ENCODE results near the gene CEACAM19. TPM values are rescaled to one million over a fixed set of nuclear protein-coding genes. Genes with fewer than 3 reads are reported as not detected.

The CEACAM19 gene
- total and polyA plus RNA-seq, 10 of the 15 experiments (the other 5 are each of a cell fraction or from before 2014, with no cell fraction given), result 0.13 to 0.31 (median 0.17) TPM; not detected in 4

DNA sequence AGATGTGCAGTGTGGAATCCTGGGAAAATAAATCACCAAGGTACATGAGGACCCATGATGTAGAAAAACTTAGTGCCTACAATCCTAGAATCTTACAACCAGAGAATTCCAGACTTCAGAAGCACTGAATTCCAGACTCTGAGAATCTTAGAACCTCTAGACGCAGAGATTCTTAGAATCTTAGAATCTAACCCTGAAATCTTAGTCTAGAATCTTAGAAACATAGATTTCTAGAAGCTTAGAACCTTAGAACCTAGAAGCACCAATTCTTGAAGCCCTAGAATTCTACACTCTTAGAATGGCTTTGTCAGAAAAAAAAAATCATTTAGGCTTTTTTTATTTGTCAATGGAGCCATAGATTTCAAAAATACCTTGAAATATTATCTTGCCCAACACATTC, 33.7 kb downstream of the CEACAM19 start:
- Histone ChIP-seq H3K9me3 (replicated peaks; ENCODE audit: control insufficient read depth, insufficient read depth, low read length) (no peaks in the 10 kb centered on the region), H3K9ac (ENCODE audit: control insufficient read depth, insufficient read depth, low read length) (no peak overlapping the region), H3K4me2 (ENCODE audit: control insufficient read depth, insufficient read depth) (no peak overlapping the region), H3K27me3 (replicated peaks in 1 of 2; ENCODE audit: control insufficient read depth in 2 of 2, insufficient read depth in 2 of 2, low read length in 1 of 2) (no peaks in the 10 kb centered on the region), H3K79me2 (ENCODE audit: control insufficient read depth, insufficient read depth, low read length) (no peaks in the 10 kb centered on the region), H4K20me1 (ENCODE audit: control insufficient read depth, insufficient read depth) (no peaks in the 10 kb centered on the region), H3K4me1 (ENCODE audit: control insufficient read depth, insufficient read depth, low read length) (no peaks in the 10 kb centered on the region; the same call in 1 of the 2 replicates), H2AFZ (ENCODE audit: control insufficient read depth, low read depth, low read length) (no peak overlapping the region), H3K36me3 (ENCODE audit: control insufficient read depth in 2 of 2, insufficient read depth in 2 of 2, low read length in 1 of 2) (no peaks in the 10 kb centered on the region), H3K4me3 (no peak overlapping the region), H3K27ac (ENCODE audit: control insufficient read depth, insufficient read depth) (no peak overlapping the region)
- ChIA-PET RAD21 (ENCODE audit: unreplicated experiment) (no interaction called here), POLR2A (no interaction called here), CTCF (no interaction called here), SMC1A (ENCODE audit: uncharacterized antibody, unreplicated experiment) (no interaction called here)
- 59% methylated on average over 1 of the region's 1 CpG for WGBS (ENCODE audit: insufficient coverage, insufficient replicate concordance, low lambda C conversion rate, missing lambda C conversion rate)
- no TSS peak for BruUV-seq (replicated peaks)
- in situ Hi-C loops (cut with MboI) (no loop called here), intact Hi-C loops (cut with micrococcal nuclease; ENCODE audit: unreplicated experiment) (no loop called here)
- ATAC-seq, result no peak
- no peak for FAIRE-seq
- no peak for DNase-seq (ENCODE audit: low read depth, low spot score)
- no peak for TF ChIP-seq SKIL (IDR thresholded peaks at IDR 0.05; ENCODE audit: low read depth, poor library complexity, severe bottlenecking)
- TF ChIP-seq GATAD2B (conservative IDR thresholded peaks at IDR 0.05; ENCODE audit: low read depth), result no peak
- TF ChIP-seq ATF3 (IDR thresholded peaks at IDR 0.05; ENCODE audit: borderline replicate concordance, extremely low read depth, low read depth, low read length), result no peak
- TF ChIP-seq MXI1 (IDR thresholded peaks at IDR 0.05; ENCODE audit: low read depth, low read length), result no peak
- TF ChIP-seq, protein P1, sequence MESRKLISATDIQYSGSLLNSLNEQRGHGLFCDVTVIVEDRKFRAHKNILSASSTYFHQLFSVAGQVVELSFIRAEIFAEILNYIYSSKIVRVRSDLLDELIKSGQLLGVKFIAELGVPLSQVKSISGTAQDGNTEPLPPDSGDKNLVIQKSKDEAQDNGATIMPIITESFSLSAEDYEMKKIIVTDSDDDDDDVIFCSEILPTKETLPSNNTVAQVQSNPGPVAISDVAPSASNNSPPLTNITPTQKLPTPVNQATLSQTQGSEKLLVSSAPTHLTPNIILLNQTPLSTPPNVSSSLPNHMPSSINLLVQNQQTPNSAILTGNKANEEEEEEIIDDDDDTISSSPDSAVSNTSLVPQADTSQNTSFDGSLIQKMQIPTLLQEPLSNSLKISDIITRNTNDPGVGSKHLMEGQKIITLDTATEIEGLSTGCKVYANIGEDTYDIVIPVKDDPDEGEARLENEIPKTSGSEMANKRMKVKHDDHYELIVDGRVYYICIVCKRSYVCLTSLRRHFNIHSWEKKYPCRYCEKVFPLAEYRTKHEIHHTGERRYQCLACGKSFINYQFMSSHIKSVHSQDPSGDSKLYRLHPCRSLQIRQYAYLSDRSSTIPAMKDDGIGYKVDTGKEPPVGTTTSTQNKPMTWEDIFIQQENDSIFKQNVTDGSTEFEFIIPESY (IDR thresholded peaks at IDR 0.05), result no peak
- no peak for TF ChIP-seq TCF3 (IDR thresholded peaks at IDR 0.05; ENCODE audit: borderline replicate concordance, insufficient read depth, low read depth, low read length)
- no peak for TF ChIP-seq PRDM15 (CRISPR knock-in tag; IDR thresholded peaks at IDR 0.05)
- TF ChIP-seq LARP7 (IDR thresholded peaks at IDR 0.05), result no peak
- no peak for TF ChIP-seq ZSCAN29 (IDR thresholded peaks at IDR 0.05)
